ENCODE measurements around the gene GPER1.

The GPER1 gene

DNA sequence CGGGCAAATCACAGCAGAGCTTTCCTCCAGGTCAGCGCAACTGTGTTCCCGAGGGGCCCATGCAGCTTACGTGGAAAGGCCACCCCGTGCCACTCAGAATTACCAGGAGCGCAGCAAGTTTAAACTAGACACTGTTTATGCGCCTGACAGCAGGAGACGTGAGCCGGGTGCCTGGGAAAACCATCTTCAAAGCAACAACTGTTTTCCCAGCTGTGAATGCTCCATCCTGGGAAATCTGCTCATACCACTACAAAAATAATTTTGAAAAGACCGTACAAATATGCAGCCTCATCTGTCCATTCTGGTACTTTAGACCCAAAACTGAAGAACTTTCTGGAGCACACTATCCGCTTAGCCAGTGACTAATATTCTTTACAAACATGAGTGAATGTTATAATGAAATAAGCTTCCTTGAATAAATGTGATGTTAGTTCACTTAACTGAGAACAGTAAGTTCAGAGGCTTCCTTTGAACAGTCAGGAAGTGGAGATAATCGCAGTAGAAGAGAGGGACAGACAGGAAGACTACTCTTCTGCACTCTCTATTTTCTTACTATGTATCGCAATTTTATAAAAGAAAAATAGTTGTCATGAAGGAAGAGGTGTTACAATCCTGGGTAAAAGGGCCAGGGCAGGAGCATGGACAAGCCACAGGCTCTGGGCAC lies 16.7 kb downstream of the GPER1 start:
- FAIRE-seq (no peak), DNase-seq (ENCODE audit: insufficient read length, low spot score) (no peak)

DNA sequence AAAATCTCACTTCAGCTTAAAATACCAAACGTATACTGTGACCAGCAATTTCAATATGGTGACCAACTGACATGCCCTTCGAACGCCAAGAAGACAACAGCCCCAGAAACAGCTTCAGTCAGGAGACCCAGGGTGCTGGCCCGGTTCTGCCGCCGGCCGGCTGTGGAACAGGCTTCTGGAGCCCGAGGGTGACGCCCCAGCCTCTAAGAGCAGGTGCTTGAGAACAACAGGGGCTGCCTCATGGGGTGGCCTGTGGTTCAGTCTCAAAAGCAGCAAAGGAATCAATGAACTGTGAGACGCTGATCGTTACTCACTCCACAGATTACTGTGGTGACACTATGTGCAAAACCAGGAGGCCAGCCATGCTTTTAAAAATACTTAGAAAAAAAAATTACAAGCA lies 17.3 kb downstream of the GPER1 start:
- no peak for FAIRE-seq
- no peak for DNase-seq (ENCODE audit: insufficient read length, low spot score)

More for the DNA sequence above, 16.7 kb downstream of the GPER1 start:
- TF ChIP-seq, protein P1, sequence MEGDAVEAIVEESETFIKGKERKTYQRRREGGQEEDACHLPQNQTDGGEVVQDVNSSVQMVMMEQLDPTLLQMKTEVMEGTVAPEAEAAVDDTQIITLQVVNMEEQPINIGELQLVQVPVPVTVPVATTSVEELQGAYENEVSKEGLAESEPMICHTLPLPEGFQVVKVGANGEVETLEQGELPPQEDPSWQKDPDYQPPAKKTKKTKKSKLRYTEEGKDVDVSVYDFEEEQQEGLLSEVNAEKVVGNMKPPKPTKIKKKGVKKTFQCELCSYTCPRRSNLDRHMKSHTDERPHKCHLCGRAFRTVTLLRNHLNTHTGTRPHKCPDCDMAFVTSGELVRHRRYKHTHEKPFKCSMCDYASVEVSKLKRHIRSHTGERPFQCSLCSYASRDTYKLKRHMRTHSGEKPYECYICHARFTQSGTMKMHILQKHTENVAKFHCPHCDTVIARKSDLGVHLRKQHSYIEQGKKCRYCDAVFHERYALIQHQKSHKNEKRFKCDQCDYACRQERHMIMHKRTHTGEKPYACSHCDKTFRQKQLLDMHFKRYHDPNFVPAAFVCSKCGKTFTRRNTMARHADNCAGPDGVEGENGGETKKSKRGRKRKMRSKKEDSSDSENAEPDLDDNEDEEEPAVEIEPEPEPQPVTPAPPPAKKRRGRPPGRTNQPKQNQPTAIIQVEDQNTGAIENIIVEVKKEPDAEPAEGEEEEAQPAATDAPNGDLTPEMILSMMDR (IDR thresholded peaks at IDR 0.05; ENCODE audit: insufficient read depth, missing control alignments), result no peak

GRCh38 chr7:1106063-1106792 lies 18.3 kb downstream of the GPER1 start:
- no peak for FAIRE-seq
- no peak for DNase-seq (ENCODE audit: insufficient read length, low spot score)
- TF ChIP-seq, protein P1 (IDR thresholded peaks at IDR 0.05; ENCODE audit: insufficient read depth, missing control alignments), result no peak

More for the DNA sequence above, 17.3 kb downstream of the GPER1 start:
- TF ChIP-seq, protein P1 (IDR thresholded peaks at IDR 0.05; ENCODE audit: insufficient read depth, missing control alignments), result no peak

- FAIRE-seq, result no peak
Measured at GRCh38 chr7:1106793-1107421, 19.0 kb downstream of the GPER1 start.

GRCh38 chr7:1108264-1108920 lies 20.5 kb downstream of the GPER1 start:
- TF ChIP-seq, protein P1 (IDR thresholded peaks at IDR 0.05; ENCODE audit: insufficient read depth, missing control alignments), result no peak
- DNase-seq (ENCODE audit: insufficient read length, low spot score) (no peak), FAIRE-seq (no peak)

More at GRCh38 chr7:1106793-1107421, 19.0 kb downstream of the GPER1 start:
- no peak for DNase-seq (ENCODE audit: insufficient read length, low spot score)
- TF ChIP-seq, protein P1 (IDR thresholded peaks at IDR 0.05; ENCODE audit: insufficient read depth, missing control alignments), result no peak

- TF ChIP-seq, protein P1 (IDR thresholded peaks at IDR 0.05; ENCODE audit: insufficient read depth, missing control alignments), result no peak
- DNase-seq (ENCODE audit: insufficient read length, low spot score), result no peak
- FAIRE-seq, result no peak
Measured at GRCh38 chr7:1109581-1110310, 21.8 kb downstream of the GPER1 start.

All from D721Med (cell line).